CD8-positive, alpha-beta memory T cell (primary cell): Measurements from ENCODE around the gene AUTS2. TPM values are rescaled to one million over a fixed set of nuclear protein-coding genes. Genes with fewer than 3 reads are reported as not detected.

ENCODE experiments used
- CTCF ChIA-PET: fragments of 350-600 bp; sonication (Branson Sonifier 250); formaldehyde crosslinking; loops from one replicate; lab custom pipeline; 2021; ENCODE audit warnings: antibody characterized with exemption; lab: Charles Lee
- POLR2A ChIA-PET: fragments of 350-600 bp; sonication (Branson Sonifier 250); formaldehyde crosslinking; loops from one replicate; lab custom pipeline; 2021; ENCODE audit warnings: antibody characterized with exemption; lab: Charles Lee
- DNase-seq, 5 donors: peaks; one replicate each; pipeline versions ENCODE4 v3.0.0 to v3.0.0-alpha.2; 2020 to 2022; ENCODE audit warnings: mixed read lengths in 1 of 5
- H3K27ac ChIP-seq: one replicate; pipeline ENCODE4 v1.7.0; 2013; ENCODE audit warnings: low read depth, mild to moderate bottlenecking, low read length, moderate library complexity
- H3K27me3 ChIP-seq: 2 replicates; pipeline ENCODE4 v1.7.0; 2013; ENCODE audit warnings: low read length, mild to moderate bottlenecking; ENCODE audit not compliant: insufficient read depth, poor library complexity, severe bottlenecking
- H3K36me3 ChIP-seq: 2 replicates; pipeline ENCODE4 v1.7.0; 2013; ENCODE audit warnings: mild to moderate bottlenecking, low read length, moderate library complexity; ENCODE audit not compliant: insufficient read depth
- H3K4me1 ChIP-seq: 2 replicates; pipeline ENCODE4 v1.7.0; 2013; ENCODE audit warnings: mild to moderate bottlenecking, low read length, moderate library complexity; ENCODE audit not compliant: insufficient read depth
- H3K4me3 ChIP-seq: 2 replicates; pipeline ENCODE4 v1.7.0; 2013; ENCODE audit warnings: mild to moderate bottlenecking, low read length
- H3K9me3 ChIP-seq: 2 replicates; pipeline ENCODE4 v1.7.0; 2013; ENCODE audit warnings: mild to moderate bottlenecking, low read length
- H3K27ac Mint-ChIP-seq, 8 donors: one replicate each; pipeline ENCODE4 v1.8.0; 2020 to 2021; ENCODE audit warnings: mixed read lengths in 8 of 8, mild to moderate bottlenecking in 6 of 8, inconsistent platforms in 3 of 8, moderate library complexity in 3 of 8
- H3K27me3 Mint-ChIP-seq, 2 donors: one replicate each; pipeline ENCODE4 v1.8.0; 2020 to 2021; ENCODE audit warnings: mixed read lengths in 2 of 2, mild to moderate bottlenecking in 1 of 2, moderate library complexity in 1 of 2
- H3K36me3 Mint-ChIP-seq, 3 donors: one replicate each; pipeline ENCODE4 v1.8.0; 2020 to 2021; ENCODE audit warnings: mixed read lengths in 3 of 3, inconsistent platforms in 1 of 3, mild to moderate bottlenecking in 1 of 3
- H3K4me1 Mint-ChIP-seq, 3 donors: one replicate each; pipeline ENCODE4 v1.8.0; 2020 to 2021; ENCODE audit warnings: mixed read lengths in 3 of 3, inconsistent platforms in 1 of 3, mild to moderate bottlenecking in 1 of 3
- H3K4me3 Mint-ChIP-seq, 7 donors: one replicate each; pipeline ENCODE4 v1.8.0; 2020 to 2021; ENCODE audit warnings: mixed read lengths in 7 of 7, mild to moderate bottlenecking in 6 of 7, moderate library complexity in 4 of 7, inconsistent platforms in 2 of 7
- H3K9me3 Mint-ChIP-seq, 5 donors: one replicate each; pipeline ENCODE4 v1.8.0; 2020 to 2022; ENCODE audit warnings: mixed read lengths in 5 of 5, mild to moderate bottlenecking in 3 of 5, moderate library complexity in 2 of 5, inconsistent platforms in 1 of 5
- polyA plus RNA-seq: library from polyadenylated mRNA; unstranded; fragments of 300-500 nt; fragmentation: Illumina TruSeq; gene quantifications from one replicate; pipeline ENCODE4 v1.2.3, GENCODE V29; 2021
- total RNA-seq, 2 experiments: library from RNA; stranded (reverse); gene quantifications; one replicate each; pipeline ENCODE4 v1.2.3, GENCODE V29; 2021

Gene AUTS2
- total and polyA plus RNA-seq, 3 experiments from 2014 or later, result 4.4 to 9.9 (median 5.3) TPM

GRCh38 chr7:70237831-70238575 lies 639.7 kb downstream of the AUTS2 start:
- H3K36me3 ChIP-seq, result no peaks in the 10 kb centered on the region
- no peaks in the 10 kb centered on the region for H3K9me3 ChIP-seq
- no peak for DNase-seq
- H3K27me3 Mint-ChIP-seq, result peaks cover 0 to 3% of the 10 kb centered on the region in 2 donors
- no peak overlapping the region for H3K27ac Mint-ChIP-seq
- H3K27me3 ChIP-seq, result no peaks in the 10 kb centered on the region
- peaks cover 0 to 2% (median 0%) of the 10 kb centered on the region in 3 donors for H3K36me3 Mint-ChIP-seq
- ChIA-PET POLR2A (no interaction called here), CTCF (no interaction called here)
- H3K4me1 ChIP-seq, result no peaks in the 10 kb centered on the region
- H3K27ac ChIP-seq, result no peak overlapping the region
- peaks cover 0 to 8% (median 4%) of the 10 kb centered on the region in 3 donors for H3K4me1 Mint-ChIP-seq
- H3K4me3 ChIP-seq, result no peak overlapping the region
- H3K9me3 Mint-ChIP-seq, result no peaks in the 10 kb centered on the region
- H3K4me3 Mint-ChIP-seq, result no peak overlapping the region

- Histone ChIP-seq H3K4me3 (no peak overlapping the region), H3K27me3 (no peaks in the 10 kb centered on the region), H3K4me1 (no peaks in the 10 kb centered on the region), H3K9me3 (no peaks in the 10 kb centered on the region), H3K27ac (no peak overlapping the region), H3K36me3 (no peaks in the 10 kb centered on the region)
- Mint-ChIP-seq H3K27ac (no peak overlapping the region), H3K4me1 (peaks cover 0 to 8% (median 4%) of the 10 kb centered on the region in 3 donors), H3K27me3 (no peaks in the 10 kb centered on the region), H3K4me3 (no peak overlapping the region), H3K9me3 (no peaks in the 10 kb centered on the region), H3K36me3 (no peaks in the 10 kb centered on the region)
- CTCF ChIA-PET, result no interaction called here
- DNase-seq, result no peak
- POLR2A ChIA-PET, result no interaction called here
These were observed 641.6 kb downstream of the AUTS2 start for GRCh38 chr7:70239918-70240317.

DNA sequence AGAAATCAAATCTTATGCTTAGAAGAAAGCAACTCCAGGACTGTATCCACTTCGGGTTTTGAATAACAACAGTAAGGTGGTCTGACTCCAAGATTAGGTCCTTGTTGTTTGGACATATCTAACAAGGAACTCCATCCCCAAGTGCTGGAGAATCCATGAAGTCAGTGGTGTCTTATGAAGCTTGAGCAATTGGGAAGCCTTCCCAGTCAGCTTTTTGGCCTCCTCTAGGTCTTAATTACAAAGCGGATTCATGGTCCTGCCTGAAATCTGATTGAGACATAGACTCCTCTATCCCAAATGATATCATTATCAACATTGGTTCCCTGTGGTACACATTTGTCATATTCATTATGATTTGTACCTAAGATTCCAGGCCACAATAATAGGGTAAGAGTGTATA lies 642.6 kb downstream of the AUTS2 start:
- H3K36me3 ChIP-seq, result no peaks in the 10 kb centered on the region
- Mint-ChIP-seq H3K27ac (no peak overlapping the region), H3K27me3 (no peaks in the 10 kb centered on the region), H3K36me3 (no peaks in the 10 kb centered on the region), H3K4me3 (no peak overlapping the region), H3K4me1 (peaks cover 0 to 8% (median 4%) of the 10 kb centered on the region in 3 donors), H3K9me3 (no peaks in the 10 kb centered on the region)
- no peaks in the 10 kb centered on the region for H3K4me1 ChIP-seq
- no peak for DNase-seq
- POLR2A ChIA-PET, result no interaction called here
- no peaks in the 10 kb centered on the region for H3K27me3 ChIP-seq
- H3K9me3 ChIP-seq, result no peaks in the 10 kb centered on the region
- CTCF ChIA-PET, result no interaction called here
- no peak overlapping the region for H3K27ac ChIP-seq
- H3K4me3 ChIP-seq, result no peak overlapping the region

DNA sequence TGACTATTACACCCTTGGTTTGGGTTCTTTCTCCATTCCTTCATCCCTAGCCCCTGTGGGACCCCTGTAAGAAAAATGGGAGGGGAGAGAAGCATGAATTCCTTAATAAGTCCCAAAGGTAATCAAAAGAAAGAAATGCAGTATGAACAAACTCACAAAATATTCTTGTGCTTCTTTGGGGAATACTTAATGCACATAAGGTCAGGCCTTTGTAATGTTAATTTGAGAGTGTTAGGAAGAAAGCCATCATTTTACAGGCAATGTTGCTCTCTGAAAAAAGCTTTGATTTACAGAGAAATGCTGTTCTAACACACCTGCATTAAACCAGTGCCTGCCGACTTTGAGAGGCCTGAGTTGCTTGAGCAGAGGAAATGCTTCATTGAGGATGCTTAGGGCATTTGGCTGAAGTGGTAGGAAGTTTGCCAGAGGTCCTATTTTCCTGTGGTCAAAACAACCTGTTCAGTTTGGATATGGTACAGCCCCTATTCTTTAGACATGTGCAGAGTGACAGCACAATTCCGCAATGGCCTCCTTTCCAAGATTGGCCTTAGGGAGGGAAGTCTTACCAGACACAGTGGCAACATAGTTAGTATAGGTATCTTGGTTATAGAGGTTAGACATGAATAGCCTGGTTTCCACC lies 643.4 kb downstream of the AUTS2 start:
- Mint-ChIP-seq H3K4me3 (no peak overlapping the region), H3K27ac (no peak overlapping the region), H3K36me3 (no peaks in the 10 kb centered on the region), H3K4me1 (peaks cover 0 to 8% (median 4%) of the 10 kb centered on the region in 3 donors), H3K9me3 (no peaks in the 10 kb centered on the region), H3K27me3 (no peaks in the 10 kb centered on the region)
- Histone ChIP-seq H3K9me3 (no peaks in the 10 kb centered on the region), H3K4me3 (no peak overlapping the region), H3K27ac (no peak overlapping the region), H3K36me3 (no peaks in the 10 kb centered on the region), H3K27me3 (no peaks in the 10 kb centered on the region), H3K4me1 (no peaks in the 10 kb centered on the region)
- ChIA-PET CTCF (no interaction called here), POLR2A (no interaction called here)
- no peak for DNase-seq

- H3K4me3 ChIP-seq, result no peak overlapping the region
- no peaks in the 10 kb centered on the region for H3K4me1 ChIP-seq
These were observed 644.6 kb downstream of the AUTS2 start for GRCh38 chr7:70242826-70243225.

DNA sequence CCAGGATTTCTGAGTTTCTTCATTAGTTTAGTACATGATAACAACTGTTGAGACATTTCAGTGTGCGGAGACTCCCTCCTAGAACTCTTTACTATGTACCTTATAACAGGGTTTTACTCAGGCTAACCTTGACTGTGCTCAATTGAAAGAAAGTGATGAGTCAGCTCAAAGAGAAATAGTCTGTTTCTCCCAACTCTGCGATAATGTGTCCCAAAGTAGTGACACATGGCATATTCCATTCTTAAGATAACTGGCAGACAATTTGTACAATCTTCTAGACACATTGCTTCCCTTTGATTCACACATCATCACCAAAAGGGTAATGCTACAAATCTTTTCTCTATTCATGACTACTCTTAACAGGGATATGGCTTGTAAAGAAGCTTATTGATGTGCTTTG lies 645.2 kb downstream of the AUTS2 start:
- no peak for DNase-seq
- Mint-ChIP-seq H3K27ac (no peak overlapping the region), H3K4me3 (no peak overlapping the region), H3K27me3 (peaks cover 0 to 2% of the 10 kb centered on the region in 2 donors), H3K4me1 (peaks cover 0 to 4% (median under 1%) of the 10 kb centered on the region in 3 donors), H3K9me3 (peaks cover under 1 to 8% (median 3%) of the 10 kb centered on the region in 5 donors), H3K36me3 (peaks cover 0 to 6% (median 3%) of the 10 kb centered on the region in 3 donors)
- ChIA-PET CTCF (no interaction called here), POLR2A (no interaction called here)
- no peak overlapping the region for H3K27ac ChIP-seq
- H3K36me3 ChIP-seq, result no peaks in the 10 kb centered on the region
- no peak overlapping the region for H3K4me3 ChIP-seq
- H3K4me1 ChIP-seq, result no peaks in the 10 kb centered on the region
- no peaks in the 10 kb centered on the region for H3K27me3 ChIP-seq
- H3K9me3 ChIP-seq, result no peaks in the 10 kb centered on the region

More at GRCh38 chr7:70242826-70243225, 644.6 kb downstream of the AUTS2 start:
- Mint-ChIP-seq H3K4me1 (peaks cover 0 to 8% (median 4%) of the 10 kb centered on the region in 3 donors), H3K36me3 (peaks cover 0 to 2% (median 2%) of the 10 kb centered on the region in 3 donors), H3K9me3 (peaks cover 0 to 4% (median 2%) of the 10 kb centered on the region in 5 donors), H3K27ac (no peak overlapping the region), H3K27me3 (no peaks in the 10 kb centered on the region), H3K4me3 (no peak overlapping the region)
- no peak for DNase-seq
- POLR2A ChIA-PET, result no interaction called here
- no peaks in the 10 kb centered on the region for H3K27me3 ChIP-seq
- H3K36me3 ChIP-seq, result no peaks in the 10 kb centered on the region
- no peaks in the 10 kb centered on the region for H3K9me3 ChIP-seq
- H3K27ac ChIP-seq, result no peak overlapping the region
- CTCF ChIA-PET, result no interaction called here

DNA sequence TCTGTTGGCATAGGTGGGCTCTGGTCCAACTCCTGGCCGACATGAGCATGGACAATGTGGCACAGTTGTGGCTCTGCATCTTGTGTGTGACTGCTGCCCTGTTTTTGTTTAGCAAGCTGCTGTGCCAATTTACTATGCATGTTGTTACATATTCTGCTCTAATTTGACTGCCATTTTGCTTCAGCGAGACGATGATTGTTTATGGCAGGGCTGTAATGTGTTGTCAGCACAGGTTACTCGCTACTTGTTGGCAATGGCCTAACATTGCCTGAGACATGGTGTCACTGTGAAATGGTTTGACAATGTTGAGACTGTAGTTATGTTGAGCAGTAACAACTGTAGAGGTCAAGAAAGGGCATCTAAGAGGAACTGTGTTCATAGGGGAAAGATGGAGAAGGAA lies 659.6 kb downstream of the AUTS2 start:
- no peaks in the 10 kb centered on the region for H3K9me3 Mint-ChIP-seq
- ChIA-PET POLR2A (no interaction called here), CTCF (no interaction called here)
- H3K36me3 Mint-ChIP-seq, result peaks cover 0 to 9% (median 0%) of the 10 kb centered on the region in 3 donors
- no peak overlapping the region for H3K4me3 Mint-ChIP-seq
- H3K27ac Mint-ChIP-seq, result peak overlapping the region in 1 of 8 donors; percentile 2
- no peaks in the 10 kb centered on the region for H3K9me3 ChIP-seq
- H3K4me1 Mint-ChIP-seq, result no peaks in the 10 kb centered on the region
- no peaks in the 10 kb centered on the region for H3K4me1 ChIP-seq
- H3K27me3 ChIP-seq, result no peaks in the 10 kb centered on the region
- DNase-seq, result no peak
- no peaks in the 10 kb centered on the region for H3K27me3 Mint-ChIP-seq
- no peak overlapping the region for H3K4me3 ChIP-seq
- H3K27ac ChIP-seq, result no peak overlapping the region
- no peaks in the 10 kb centered on the region for H3K36me3 ChIP-seq

DNA sequence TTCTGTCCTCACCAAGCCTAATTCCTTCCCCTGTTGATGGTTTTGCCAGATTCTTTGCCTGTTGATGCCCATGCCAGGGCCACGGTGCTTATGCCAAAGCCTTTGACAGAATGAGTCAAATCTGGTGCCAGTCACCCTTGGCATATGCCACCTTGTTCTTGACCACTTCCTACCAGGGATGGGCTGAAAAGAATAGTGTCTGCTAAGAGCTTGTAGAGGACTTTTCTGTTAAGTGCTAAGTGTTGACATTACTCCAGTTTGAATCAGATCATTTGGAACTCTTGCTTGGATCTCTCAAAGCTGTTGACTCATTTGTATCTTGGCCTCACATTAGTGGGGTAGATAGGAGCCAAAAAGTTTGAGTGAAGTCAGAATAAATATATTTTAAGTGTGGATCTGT lies 661.2 kb downstream of the AUTS2 start:
- Histone ChIP-seq H3K36me3 (no peaks in the 10 kb centered on the region), H3K4me3 (no peak overlapping the region), H3K9me3 (no peaks in the 10 kb centered on the region), H3K27me3 (no peaks in the 10 kb centered on the region), H3K4me1 (no peaks in the 10 kb centered on the region), H3K27ac (no peak overlapping the region)
- H3K4me1 Mint-ChIP-seq, result no peaks in the 10 kb centered on the region
- H3K36me3 Mint-ChIP-seq, result peaks cover 0 to 3% (median 0%) of the 10 kb centered on the region in 3 donors
- no peak overlapping the region for H3K27ac Mint-ChIP-seq
- ChIA-PET CTCF (no interaction called here), POLR2A (no interaction called here)
- no peak for DNase-seq
- H3K27me3 Mint-ChIP-seq, result no peaks in the 10 kb centered on the region
- H3K4me3 Mint-ChIP-seq, result no peak overlapping the region
- no peaks in the 10 kb centered on the region for H3K9me3 Mint-ChIP-seq
